NCI-H1048 (cell line): ENCODE measurements around the gene LARGE1.
"Not testable (repeated sequence)": the region's sequence is repeated elsewhere in the genome, so short reads cannot be mapped to it uniquely, and the experiment has no call there.

Source experiments
- DNase-seq: peaks from one replicate; lab custom pipeline; 2025; lab: John Stamatoyannopoulos, UW

LARGE1 gene

GRCh38 chr22:33476206-33476605 is 444.1 kb downstream of the LARGE1 start:
- no peak for DNase-seq

GRCh38 chr22:33474587-33474986 is 445.7 kb downstream of the LARGE1 start:
- no peak for DNase-seq

GRCh38 chr22:33472462-33473344 is 447.6 kb downstream of the LARGE1 start:
- no peak for DNase-seq

GRCh38 chr22:33470456-33470855 is 449.8 kb downstream of the LARGE1 start:
- no peak for DNase-seq

- no peak for DNase-seq
Observed at GRCh38 chr22:33467620-33468095, 452.6 kb downstream of the LARGE1 start.

- no peak for DNase-seq
Observed at GRCh38 chr22:33467080-33467479, 453.2 kb downstream of the LARGE1 start.

- no peak for DNase-seq
Observed at GRCh38 chr22:33465554-33465953, 454.7 kb downstream of the LARGE1 start.

GRCh38 chr22:33464698-33465097 is 455.6 kb downstream of the LARGE1 start:
- DNase-seq, result no peak

- no peak for DNase-seq
Observed at GRCh38 chr22:33461698-33462434, 458.4 kb downstream of the LARGE1 start.

GRCh38 chr22:33461245-33461644 is 459.0 kb downstream of the LARGE1 start:
- not testable (repeated sequence) for DNase-seq

GRCh38 chr22:33459137-33459536 is 461.1 kb downstream of the LARGE1 start:
- DNase-seq, result no peak

GRCh38 chr22:33456511-33456910 is 463.8 kb downstream of the LARGE1 start:
- DNase-seq, result no peak

- DNase-seq, result no peak
Observed at GRCh38 chr22:33455036-33455435, 465.2 kb downstream of the LARGE1 start.

GRCh38 chr22:33451866-33452469 is 468.3 kb downstream of the LARGE1 start:
- no peak for DNase-seq

- no peak for DNase-seq
Observed at GRCh38 chr22:33450756-33451155, 469.5 kb downstream of the LARGE1 start.

- DNase-seq, result no peak
Observed at GRCh38 chr22:33447733-33448132, 472.5 kb downstream of the LARGE1 start.

- DNase-seq, result no peak
Observed at GRCh38 chr22:33443683-33444082, 476.6 kb downstream of the LARGE1 start.

GRCh38 chr22:33440756-33441155 is 479.5 kb downstream of the LARGE1 start:
- no peak for DNase-seq

- DNase-seq, result no peak
Observed at GRCh38 chr22:33438273-33438672, 482.0 kb downstream of the LARGE1 start.

- DNase-seq, result no peak
Observed at GRCh38 chr22:33431300-33431699, 489.0 kb downstream of the LARGE1 start.

GRCh38 chr22:33429281-33429680 is 491.0 kb downstream of the LARGE1 start:
- DNase-seq, result no peak

GRCh38 chr22:33427461-33427860 is 492.8 kb downstream of the LARGE1 start:
- no peak for DNase-seq

GRCh38 chr22:33426451-33426850 is 493.8 kb downstream of the LARGE1 start:
- DNase-seq, result no peak
